ENCODE results near the gene DISC1.

DNA sequence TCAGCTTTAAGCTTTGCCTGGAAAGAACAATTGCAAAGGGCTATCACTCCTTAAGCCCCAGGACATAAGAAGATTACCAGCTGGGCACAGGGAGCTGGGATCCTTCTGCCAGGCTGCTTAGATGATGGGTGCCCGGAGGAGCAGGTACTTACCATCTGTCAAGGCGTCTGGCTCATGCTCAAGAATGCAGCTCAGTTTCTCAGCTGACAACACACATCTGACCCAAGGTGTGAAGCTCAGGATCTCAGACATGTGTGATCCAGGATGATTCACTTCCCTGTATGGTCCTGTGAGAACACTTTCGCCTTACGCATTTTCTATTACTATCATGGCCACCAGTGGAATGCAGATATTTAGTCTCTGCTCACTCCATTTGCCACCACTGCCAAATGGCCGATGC lies 14.7 kb upstream of the DISC1 start:
- TF ChIP-seq, protein P1, sequence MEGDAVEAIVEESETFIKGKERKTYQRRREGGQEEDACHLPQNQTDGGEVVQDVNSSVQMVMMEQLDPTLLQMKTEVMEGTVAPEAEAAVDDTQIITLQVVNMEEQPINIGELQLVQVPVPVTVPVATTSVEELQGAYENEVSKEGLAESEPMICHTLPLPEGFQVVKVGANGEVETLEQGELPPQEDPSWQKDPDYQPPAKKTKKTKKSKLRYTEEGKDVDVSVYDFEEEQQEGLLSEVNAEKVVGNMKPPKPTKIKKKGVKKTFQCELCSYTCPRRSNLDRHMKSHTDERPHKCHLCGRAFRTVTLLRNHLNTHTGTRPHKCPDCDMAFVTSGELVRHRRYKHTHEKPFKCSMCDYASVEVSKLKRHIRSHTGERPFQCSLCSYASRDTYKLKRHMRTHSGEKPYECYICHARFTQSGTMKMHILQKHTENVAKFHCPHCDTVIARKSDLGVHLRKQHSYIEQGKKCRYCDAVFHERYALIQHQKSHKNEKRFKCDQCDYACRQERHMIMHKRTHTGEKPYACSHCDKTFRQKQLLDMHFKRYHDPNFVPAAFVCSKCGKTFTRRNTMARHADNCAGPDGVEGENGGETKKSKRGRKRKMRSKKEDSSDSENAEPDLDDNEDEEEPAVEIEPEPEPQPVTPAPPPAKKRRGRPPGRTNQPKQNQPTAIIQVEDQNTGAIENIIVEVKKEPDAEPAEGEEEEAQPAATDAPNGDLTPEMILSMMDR (IDR thresholded peaks at IDR 0.05; ENCODE audit: insufficient read depth, low read length, poor library complexity, severe bottlenecking) = no peak
- TF ChIP-seq EZH2phosphoT487 (conservative IDR thresholded peaks at IDR 0.05; ENCODE audit: low read length) = no peak
